ENCODE data around the gene CTRB1.
"Not testable (repeated sequence)": the region's sequence is repeated elsewhere in the genome, so short reads cannot be mapped to it uniquely, and the experiment has no call there.

CTRB1 gene

GRCh38 chr16:75205961-75206748 lies 12.6 kb upstream of the CTRB1 start:
- not testable (repeated sequence) for H3K27ac ChIP-seq; H3K4me3 ChIP-seq; DNase-seq (ENCODE audit: low spot score)

- Histone ChIP-seq H3K27ac (no peak within 1 kb of the TSS), H3K4me3 (no peak within 1 kb of the TSS)
- no peak for DNase-seq (ENCODE audit: low spot score)
- no peak for TF ChIP-seq CTCF (IDR thresholded peaks at IDR 0.05)
Measured at GRCh38 chr16:75206749-75207451, 11.9 kb upstream of the CTRB1 start, which contains the start of gene CTRB2. TSS of gene CTRB2 (minus strand) at chr16:75207161. CDS start at chr16:75207141, 20 bp downstream.

GRCh38 chr16:75207831-75208230 lies 11.0 kb upstream of the CTRB1 start:
- TF ChIP-seq CTCF (IDR thresholded peaks at IDR 0.05): no peak
- Histone ChIP-seq H3K27ac (no peak overlapping the region), H3K4me3 (no peak overlapping the region)
- DNase-seq (ENCODE audit: low spot score): no peak

GRCh38 chr16:75208242-75208825 lies 10.5 kb upstream of the CTRB1 start:
- DNase-seq (ENCODE audit: low spot score): no peak
- Histone ChIP-seq H3K4me3 (no peak overlapping the region), H3K27ac (no peak overlapping the region)
- no peak for TF ChIP-seq CTCF (IDR thresholded peaks at IDR 0.05)

GRCh38 chr16:75208861-75209505 lies 9.8 kb upstream of the CTRB1 start:
- Histone ChIP-seq H3K27ac (no peak overlapping the region), H3K4me3 (no peak overlapping the region)
- no peak for DNase-seq (ENCODE audit: low spot score)
- TF ChIP-seq CTCF (IDR thresholded peaks at IDR 0.05): no peak

GRCh38 chr16:75209514-75209913 lies 9.3 kb upstream of the CTRB1 start:
- DNase-seq (ENCODE audit: low spot score); H3K27ac ChIP-seq; H3K4me3 ChIP-seq: not testable (repeated sequence)

GRCh38 chr16:75209944-75210343 lies 8.8 kb upstream of the CTRB1 start:
- DNase-seq (ENCODE audit: low spot score): no peak
- Histone ChIP-seq H3K4me3 (no peak overlapping the region), H3K27ac (no peak overlapping the region)
- no peak for TF ChIP-seq CTCF (IDR thresholded peaks at IDR 0.05)

GRCh38 chr16:75211286-75211685 lies 7.5 kb upstream of the CTRB1 start:
- not testable (repeated sequence) for H3K4me3 ChIP-seq; DNase-seq (ENCODE audit: low spot score); H3K27ac ChIP-seq

Data from coronary artery (tissue), 2 donors.